GM19351 (cell line): ENCODE results near the gene NEU4.
"Not testable (repeated sequence)": the region's sequence is repeated elsewhere in the genome, so short reads cannot be mapped to it uniquely, and the experiment has no call there.

Experiments used
- ATAC-seq: cut with Tn5 transposase; IDR thresholded peaks from one replicate; pipeline ENCODE4 v1.9.1; 2021; ENCODE audit warnings: mild to moderate bottlenecking, moderate library complexity; ENCODE audit not compliant: unreplicated experiment

Gene NEU4

DNA sequence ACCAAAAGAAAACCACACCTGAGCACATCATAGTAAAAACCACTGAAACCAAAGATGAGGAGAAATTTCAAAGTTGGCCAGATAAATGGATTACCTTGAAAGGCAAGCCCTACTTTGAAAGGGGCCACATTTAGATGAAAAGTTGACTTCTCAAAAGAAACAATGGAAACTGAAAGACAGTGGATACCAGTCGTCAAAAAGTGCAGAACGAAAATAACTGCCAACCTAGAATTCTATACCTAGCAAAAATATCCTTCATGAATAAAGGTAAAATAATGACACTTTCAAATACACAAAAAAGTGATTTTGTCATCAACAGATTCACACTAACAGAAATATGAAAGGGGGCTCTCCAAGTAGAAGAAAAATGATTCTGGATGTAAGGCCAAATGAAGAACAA, 18.4 kb downstream of the NEU4 start:
- ATAC-seq, result no peak

DNA sequence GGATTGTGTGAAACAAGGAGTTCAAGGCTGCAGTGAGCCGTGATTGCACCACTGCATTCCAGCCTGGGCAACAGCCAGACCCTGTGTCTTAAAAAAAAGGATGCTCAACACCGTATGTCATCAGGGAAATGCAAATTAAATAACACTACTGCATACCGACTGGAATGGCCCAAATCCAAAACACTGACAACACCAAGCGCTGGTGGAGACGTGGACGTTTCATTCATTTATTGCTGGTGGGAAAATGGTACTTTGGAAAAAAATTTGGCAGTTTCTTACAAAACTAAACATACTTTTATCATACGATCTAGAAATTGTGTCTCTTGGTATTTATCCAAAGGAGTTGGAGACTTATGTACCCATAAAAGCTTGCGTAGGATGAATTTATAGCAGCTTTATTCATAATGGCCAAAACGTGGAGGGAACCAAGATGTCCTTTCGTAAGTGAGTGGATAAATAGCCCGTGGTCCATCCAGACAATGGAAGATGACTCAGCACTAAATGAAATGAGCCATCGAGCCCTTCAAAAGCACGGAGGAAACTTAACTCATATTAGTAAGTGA, 24.2 kb downstream of the NEU4 start:
- no peak for ATAC-seq

DNA sequence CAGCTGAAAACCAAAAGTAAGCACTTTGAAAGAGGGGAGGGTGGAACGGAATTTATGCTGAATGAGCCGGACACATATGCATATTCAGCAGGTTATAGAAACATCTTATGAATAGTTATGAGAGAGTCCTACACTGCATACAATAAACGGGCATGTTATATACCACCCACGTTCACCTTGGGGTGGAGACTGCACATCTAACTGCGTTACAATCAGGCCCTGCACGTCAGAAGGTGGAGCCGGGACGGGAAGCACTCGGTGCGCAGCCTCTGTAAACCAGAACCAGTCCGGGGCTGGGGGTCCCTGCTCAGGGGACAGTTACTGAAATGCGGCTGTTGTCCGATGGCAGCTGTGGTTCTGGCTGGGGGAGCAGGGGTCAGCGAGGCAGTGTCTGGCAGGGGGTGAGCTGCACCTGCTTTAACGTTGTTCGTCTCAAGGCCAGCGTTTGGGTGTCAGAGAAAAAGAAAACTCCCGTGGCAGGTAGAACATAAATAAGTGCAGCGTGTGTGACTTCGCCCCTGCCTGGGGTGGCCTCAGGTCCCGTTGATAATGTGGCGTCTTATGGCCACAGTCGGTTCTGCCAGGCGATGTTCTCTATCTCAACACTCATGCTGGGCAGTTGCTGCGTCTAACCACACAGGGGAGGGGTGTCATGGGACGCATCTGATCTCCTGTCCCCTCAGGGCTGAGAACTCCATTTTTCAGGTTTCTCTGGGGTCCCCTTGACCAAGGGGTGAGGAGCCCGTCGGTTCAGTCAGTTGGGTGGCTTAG, 24.9 kb downstream of the NEU4 start:
- not testable (repeated sequence) for ATAC-seq

DNA sequence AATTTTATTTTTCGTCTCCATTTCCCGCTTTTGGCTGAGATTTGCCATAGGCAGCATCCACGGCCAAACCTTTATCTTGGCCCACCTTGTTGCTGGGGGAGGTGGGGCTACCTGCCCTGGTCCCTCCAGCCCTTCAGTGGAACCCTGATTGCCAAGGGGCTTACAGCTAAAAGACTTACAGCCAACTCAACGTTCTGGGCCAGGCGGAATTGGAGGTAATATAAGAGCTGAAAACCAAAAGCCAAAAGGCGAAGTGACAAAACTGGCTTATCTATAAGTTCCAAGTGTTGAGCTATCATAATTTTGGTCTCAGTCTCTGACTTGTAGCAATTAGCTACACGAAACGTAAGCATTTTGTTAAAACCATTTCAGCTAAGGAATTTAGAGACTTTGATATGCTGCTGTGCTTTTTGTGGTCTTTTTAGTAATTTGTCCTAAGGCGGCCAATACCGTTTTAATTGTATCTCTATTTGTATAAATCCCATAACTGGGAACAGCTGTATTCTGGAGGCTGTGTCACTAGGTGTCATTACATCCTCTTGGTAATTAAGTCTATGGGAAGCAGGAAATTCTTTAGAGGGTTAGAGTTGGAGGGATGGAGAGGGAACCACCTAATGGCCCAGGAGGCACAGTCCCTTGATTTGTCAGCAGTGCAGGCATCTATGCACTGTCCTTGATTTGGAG, 25.7 kb downstream of the NEU4 start:
- no peak for ATAC-seq

DNA sequence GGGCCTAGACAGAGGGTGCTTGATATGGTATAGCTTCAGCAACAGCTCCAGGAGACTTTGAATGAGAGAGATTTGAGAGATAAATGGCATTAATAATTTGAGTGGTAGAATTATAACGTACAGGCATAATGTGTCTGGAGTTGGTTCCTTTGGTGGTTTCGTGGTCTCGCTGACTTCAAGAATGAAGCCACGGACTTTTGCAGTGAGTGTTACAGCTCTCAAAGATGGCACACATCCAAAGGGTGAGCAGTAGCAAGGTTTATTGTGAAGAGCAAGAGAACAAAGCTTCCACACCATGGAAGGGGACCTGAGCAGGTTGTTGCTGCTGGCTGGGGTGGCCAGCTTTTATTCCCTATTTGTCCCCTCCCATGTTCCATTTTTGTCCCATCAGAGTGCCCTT, 26.6 kb downstream of the NEU4 start:
- ATAC-seq, result no peak

DNA sequence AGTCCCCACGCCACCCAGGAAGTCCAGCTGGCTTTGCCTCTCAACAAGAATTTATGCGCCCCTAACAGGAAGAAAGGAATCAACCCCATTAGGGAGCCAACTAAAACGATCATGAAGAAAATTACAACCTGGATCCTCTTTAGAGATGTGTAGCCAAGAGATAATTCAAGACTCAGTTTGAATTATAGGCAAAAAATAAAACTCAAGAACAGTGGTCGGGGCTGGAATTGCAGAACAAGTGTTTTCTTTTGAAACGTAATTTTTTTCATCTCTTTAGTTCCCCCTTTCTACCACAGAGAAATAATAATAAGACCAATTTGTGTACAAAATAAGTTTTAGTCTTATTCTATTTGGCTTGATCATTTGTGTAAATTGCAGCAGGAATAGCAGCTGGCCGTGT, 27.3 kb downstream of the NEU4 start:
- no peak for ATAC-seq

DNA sequence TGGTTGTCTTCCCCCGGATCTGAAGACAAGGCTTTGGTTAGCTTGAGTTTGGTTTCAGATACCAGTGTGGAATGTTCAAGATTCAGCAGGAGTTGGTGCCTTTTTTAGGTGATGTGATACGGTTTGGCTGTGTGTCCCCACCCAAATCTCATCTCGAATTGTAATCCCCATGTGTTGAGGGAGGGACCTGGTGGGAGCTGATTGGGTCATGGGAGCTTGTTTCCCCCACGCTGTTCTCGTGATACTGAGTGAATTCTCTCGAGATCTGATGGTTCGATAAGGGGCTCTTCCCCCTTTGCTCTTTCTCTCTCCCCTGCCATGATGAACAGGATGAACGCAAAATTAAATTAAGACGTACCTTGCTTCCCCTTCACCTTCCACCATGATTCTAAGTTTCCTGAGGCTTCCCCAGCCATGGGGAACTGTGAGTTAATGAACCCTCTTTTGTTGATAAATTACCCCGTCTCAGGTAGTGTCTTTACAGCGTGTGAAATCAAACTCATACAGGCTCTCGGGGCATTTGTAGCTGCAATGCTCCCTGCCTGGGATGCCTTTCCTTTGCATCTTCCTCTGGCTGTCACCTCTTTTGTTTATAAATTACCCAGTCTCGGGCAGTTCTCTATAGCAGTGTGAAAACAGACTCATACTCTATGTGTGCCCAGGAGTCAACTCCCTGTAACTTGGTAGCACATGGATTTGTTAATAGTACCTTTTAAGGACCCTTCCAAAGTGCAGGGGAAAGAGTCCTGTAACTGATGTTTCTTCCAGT, 28.4 kb downstream of the NEU4 start:
- no peak for ATAC-seq

DNA sequence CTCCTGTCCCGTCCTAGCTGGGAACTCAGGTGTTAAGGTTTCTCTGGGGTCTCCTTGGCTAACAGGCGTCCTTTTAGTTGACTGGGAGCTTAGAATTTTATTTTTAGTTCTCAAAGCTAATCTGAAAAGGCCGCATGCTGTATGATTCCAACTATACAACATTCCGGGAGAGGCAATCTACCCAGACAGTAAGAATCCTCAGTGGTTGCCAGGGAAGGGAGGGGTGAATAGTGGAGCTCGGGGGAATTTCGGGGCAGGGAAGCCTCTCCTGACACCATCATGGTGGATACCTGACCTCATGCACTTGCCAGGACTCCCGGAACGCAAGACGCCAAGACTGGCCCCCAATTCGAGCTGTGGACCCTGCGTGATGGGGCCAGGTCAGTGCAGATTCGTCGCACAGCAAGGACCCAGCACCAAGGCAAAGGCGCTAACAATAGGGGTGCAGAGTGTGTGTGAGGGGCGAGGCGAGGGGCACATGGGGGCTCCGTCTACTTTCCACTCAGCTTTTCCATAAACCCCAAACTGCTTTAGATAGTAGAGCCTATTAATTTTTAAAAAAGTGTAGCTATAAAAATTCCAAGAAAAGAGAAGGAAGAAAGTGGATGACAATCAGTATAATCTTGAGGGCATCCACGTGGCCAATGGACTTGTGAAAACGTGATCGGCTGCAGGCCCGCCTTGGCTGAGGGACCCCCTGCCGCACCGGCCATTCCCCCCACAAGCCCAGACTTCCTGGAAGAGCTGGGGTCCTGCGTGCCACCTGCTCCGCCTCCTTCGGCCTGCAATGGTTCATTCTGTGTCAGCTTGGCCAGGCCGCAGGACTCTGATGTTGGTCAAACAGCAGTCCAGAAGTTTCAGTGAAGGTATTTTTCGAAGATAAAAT, 32.4 kb downstream of the NEU4 start:
- ATAC-seq, result no peak

DNA sequence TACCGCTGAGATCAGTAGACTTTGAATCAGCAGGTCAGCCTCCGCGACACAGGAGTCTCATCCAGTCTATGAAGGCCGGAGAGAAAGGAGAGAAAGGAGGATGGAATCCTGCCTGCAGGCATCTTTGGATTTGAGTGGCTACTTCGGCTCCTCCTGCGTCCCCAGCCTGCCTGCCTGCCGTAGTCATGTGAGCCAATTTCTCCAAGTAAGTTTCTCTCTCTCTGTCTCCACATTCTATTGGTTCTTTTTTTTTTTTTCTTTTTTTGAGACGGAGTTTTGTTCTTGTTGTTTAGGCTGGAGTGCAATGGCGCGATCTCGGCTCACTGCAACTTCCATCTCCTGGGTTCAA, 33.0 kb downstream of the NEU4 start:
- no peak for ATAC-seq

DNA sequence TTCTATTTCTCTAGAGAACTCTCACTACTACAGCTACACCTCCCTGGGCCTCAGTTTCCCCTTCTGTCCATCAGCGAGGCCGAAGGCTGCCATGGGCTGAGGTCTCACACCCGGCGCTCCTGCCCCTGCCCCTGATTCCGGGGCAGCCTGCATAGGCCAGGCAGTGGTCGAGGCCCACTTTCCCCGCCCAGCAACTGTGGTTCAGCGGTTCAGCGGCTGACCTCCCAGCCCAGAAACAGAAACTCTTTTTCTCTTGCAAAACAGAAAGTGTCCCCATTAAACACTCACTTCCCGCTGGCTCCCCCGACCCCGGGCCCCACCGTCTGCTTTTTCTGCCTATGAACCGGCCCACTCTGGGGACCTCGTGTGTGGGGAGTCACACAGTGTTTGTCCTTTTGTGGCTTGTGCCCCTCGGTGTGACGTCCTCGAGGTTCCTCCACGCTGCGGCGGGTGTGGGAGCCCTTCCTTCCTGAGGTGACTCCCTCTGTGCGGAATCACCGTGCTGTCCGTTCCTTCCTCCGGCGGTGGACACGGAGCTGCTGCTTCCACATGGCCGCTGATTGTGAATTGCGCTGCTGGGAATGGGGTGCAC, 33.7 kb downstream of the NEU4 start:
- no peak for ATAC-seq

DNA sequence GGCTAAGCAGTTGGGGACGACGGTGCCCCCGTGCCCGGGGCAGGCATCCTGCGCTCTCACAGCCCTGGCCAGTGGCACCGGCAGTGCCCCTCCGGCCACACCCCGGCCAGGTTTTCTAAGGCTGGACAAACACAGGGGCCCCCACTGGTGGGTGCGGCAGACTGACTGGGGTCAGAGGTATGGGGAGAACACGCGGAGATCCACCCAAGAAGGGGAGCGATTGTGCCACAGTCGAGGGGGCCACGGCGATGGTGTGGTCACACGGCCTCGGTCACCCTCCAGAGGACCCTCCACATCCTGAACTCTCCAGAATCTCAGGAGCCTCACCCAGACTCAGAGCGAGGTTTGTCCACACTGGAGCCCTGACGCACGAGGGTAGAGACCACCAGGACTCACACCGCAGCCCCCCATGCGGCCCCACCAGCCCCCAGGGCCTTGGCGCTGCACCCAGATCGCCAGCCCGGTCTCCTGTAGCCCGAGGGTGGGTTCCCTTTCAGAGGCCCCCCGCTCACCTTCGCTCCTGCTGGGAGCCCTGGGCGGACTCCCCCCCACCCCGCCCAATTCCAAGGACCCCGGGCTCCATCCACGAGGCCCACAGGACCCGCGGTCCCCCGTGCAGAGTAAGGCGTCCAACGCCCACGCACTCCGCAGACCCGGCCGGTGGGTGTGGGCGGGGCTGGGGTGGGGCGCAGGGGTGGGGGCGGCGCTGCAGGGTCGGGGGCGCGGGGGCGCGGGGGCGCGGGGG, 34.5 kb downstream of the NEU4 start:
- ATAC-seq, result peak; percentile 14

DNA sequence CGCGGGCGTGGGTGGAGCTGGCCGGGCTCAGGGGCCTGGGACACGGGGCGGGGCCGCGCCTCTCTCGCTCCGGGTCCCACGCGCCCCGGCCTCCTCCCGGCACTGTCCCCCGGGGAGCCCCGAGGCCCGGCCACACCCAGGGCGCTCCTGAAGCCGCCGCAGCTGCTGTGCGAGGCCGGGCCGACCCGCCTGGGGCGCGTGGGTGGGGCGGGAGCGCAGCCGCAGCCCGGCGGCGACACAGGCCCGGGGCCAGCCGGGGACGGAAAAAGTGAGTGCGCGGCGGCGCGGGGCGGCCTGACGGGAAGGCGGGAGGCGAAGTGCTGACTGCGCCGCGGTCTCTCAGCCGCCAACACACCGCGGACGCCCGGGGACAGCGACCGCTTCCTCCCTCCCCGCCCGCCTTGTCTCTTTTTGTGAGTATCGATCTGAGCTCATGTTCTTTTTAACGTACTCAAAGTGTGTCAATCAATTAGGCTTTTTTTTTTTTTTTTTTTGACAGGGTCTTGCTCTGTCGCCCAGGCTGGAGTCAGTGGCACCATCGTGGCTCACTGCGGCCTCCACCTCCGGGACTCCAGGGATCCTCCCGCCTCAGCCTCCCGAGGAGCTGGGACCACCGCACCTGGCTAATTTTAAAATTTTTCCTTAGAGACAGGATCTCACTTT, 35.2 kb downstream of the NEU4 start:
- peak; percentile 62 for ATAC-seq

DNA sequence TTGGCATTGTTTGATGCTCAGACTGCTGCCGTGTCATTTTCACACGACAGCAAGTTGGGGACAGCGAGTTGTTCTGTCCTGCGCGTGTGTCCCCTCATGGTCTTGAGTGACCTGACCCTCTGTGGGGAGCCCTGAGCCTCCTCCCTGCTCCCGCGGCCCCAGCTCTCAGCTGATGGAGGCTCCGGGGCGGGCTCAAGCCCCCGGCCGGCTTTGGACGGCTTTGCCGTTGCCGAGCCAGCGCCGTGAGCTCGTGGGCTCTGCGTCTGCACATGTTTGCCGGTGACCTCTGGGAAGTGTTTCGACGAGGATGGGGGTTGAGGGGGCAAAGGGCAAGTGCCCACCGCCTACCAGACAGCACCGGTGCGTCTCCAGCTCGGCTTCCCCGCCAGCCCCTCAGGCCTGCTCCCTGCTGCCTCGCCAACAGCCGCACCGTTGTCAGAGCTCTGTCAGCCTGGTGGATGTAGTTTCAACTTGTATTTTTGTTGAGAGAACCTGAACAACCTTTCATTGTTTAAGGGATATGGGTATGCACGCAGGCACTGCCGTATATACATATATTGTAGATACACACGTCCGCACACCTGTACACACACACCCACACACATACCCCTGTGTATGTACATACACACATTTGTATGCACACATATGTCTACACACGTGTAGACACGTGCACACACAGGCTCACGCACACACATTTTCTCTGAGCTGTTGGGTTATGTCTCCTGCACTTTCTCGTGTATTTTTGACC, 36.0 kb downstream of the NEU4 start:
- no peak for ATAC-seq

DNA sequence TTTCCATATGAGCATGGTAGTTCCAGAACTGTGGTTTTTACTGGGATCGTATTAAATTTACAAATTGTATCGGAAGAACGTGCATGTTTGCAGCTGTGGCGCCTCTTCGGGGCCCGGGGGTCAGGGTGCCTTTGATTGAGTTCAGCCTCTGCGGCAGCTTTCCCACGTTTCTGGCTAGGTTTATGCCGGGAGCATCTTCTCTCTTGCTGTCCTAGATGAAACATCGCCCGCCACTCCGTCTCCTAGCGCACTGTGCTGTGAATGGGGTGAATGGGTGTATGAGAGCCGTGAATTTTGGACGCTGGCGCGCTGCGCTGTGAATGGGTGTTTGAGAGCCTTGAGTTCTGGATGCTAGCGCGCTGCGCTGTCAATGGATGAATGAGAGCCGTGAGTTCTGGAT, 37.4 kb downstream of the NEU4 start:
- no peak for ATAC-seq

DNA sequence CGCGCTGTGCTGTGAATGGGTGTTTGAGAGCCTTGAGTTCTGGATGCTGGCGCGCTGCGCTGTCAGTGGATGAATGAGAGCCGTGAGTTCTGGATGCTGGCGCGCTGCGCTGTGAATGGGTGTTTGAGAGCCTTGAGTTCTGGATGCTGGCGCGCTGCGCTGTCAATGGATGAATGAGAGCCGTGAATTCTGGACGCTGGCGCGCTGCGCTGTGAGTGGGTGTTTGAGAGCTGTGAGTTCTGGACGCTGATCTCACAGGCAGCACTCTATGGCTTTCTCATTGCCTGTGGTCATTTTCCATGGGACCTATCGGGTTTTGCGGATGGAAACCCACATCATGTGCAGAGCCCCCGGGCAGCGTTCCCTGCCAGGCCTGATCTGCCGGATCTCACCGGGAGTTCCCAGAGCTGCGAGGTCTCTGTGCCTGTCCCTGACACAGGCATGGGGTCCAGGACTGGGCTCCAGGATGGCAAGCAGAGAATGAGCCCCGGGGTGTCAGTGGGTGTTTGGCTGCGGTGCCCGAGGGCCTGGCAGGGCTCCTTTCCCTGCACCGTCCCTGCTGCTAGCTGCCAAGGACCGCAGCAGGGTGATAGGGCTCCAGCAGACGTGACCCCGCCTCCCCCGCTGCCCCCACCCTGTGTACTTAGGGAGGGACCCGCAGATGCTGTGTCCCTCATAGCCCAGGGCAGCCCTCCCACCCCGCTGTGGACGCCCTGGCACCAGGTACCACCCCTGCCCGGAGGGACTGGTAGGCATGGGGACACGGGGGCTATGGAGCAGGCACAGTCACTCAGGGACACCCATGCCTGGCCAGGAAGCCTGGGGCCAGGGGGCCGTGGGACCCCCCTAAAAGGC, 40.0 kb downstream of the NEU4 start:
- ATAC-seq, result no peak

DNA sequence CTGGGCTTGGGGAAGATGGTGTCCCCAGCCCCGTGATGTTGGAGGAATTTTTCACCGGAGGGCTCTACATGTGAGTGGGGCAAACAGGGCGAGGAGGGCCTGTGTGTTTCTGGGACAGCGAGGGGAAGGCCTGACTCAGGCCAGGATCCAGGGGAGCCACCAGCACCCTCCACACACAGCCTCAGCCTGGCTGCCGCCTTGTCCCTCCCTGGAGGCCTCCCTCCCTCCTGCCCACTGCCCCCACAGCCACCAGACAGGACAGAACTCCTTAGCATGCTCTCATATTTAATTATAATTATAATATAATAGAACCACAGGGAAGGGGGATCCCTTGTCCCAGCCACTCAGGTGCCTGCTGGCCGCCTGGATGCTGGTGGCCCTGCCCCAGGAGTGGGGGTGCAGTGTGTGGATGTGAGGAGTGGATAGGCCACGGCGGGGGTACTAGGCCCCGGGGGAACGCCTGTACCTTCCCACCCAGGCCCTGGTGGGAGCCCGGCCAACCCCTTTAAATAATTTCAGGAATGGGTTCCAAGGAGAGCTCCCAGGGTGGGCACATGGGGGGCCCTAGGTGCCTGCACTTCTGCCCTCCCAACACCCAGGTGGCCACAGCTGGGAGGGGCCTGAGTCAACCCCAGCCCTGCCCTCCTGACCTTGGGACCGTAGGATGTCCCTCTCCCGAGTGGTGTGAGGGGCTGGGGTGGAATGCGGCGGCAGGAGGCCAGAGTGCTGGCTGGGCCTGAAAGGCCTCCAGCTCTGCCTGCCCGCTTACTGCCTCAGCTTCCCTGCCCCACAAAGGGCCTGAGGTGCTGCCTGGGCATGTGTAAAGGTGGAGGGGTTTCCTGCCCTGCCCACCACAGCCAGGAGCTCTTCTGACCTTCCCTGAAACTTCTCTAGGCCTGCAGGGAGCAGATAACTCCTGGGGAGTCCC, 40.9 kb downstream of the NEU4 start:
- ATAC-seq, result no peak
